B cell (primary cell): ENCODE data around the gene PKNOX2. TPM values are rescaled to one million over a fixed set of nuclear protein-coding genes. Genes with fewer than 3 reads are reported as not detected.

ENCODE experiments used
- ATAC-seq: fragments of 200-7000 bp; cut with Tn5 transposase; one replicate; pipeline ENCODE4 v1.10.0; 2021; ENCODE audit warnings: low read depth, mild to moderate bottlenecking, moderate number of reproducible peaks, moderate library complexity
- CTCF ChIA-PET: fragments of 350-600 bp; sonication (Branson Sonifier 250); formaldehyde crosslinking; loops from one replicate; lab custom pipeline; 2021; ENCODE audit warnings: antibody characterized with exemption, inconsistent platforms; lab: Charles Lee
- POLR2A ChIA-PET: fragments of 350-600 bp; sonication (Branson Sonifier 250); formaldehyde crosslinking; loops from one replicate; lab custom pipeline; 2021; ENCODE audit warnings: antibody characterized with exemption; lab: Charles Lee
- DNase-seq: peaks from one replicate; pipeline ENCODE4 v3.0.0; 2013
- H2AFZ ChIP-seq: 2 replicates; pipeline ENCODE4 v1.6.1; 2012; ENCODE audit warnings: mild to moderate bottlenecking, low read depth, low read length; ENCODE audit not compliant: insufficient read depth, poor library complexity, severe bottlenecking
- H3K27ac ChIP-seq, 2 donors: 1 replicate in 1 of 2; 2 replicates in 1 of 2; pipeline ENCODE4 v1.5.1; 2012 to 2013; ENCODE audit warnings: low read length in 2 of 2, mild to moderate bottlenecking in 2 of 2, moderate library complexity in 1 of 2
- H3K27me3 ChIP-seq, 4 experiments: fragments of 200-600 bp in 1 of 4; sonication (generic) in 1 of 4; replicated peaks in 1 of 4; 1 replicate in 2 of 4; 2 replicates in 2 of 4; pipeline versions ENCODE4 v1.6.1 to v1.7.0; 2013 to 2016; ENCODE audit warnings: low read length in 3 of 4, mild to moderate bottlenecking in 2 of 4, mixed read lengths in 1 of 4, moderate library complexity in 1 of 4; ENCODE audit not compliant: insufficient read depth in 4 of 4, control insufficient read depth in 3 of 4; ENCODE audit errors: control extremely low read depth in 1 of 4
- H3K36me3 ChIP-seq, 2 experiments: replicated peaks in 1 of 2; 1 replicate in 1 of 2; 2 replicates in 1 of 2; pipeline versions ENCODE4 v1.6.1 to v1.7.1; 2013; ENCODE audit warnings: low read length in 1 of 2; ENCODE audit not compliant: insufficient read depth in 2 of 2, control insufficient read depth in 1 of 2; ENCODE audit errors: control extremely low read depth in 1 of 2, extremely low read depth in 1 of 2
- H3K4me1 ChIP-seq, 2 donors: fragments of 200-600 bp in 1 of 2; sonication (generic) in 1 of 2; 1 replicate in 1 of 2; 2 replicates in 1 of 2; pipeline versions ENCODE4 v1.5.1 to v1.6.1; 2013 to 2017; ENCODE audit warnings: low read length in 2 of 2; ENCODE audit not compliant: control insufficient read depth in 2 of 2, insufficient read depth in 2 of 2
- H3K4me2 ChIP-seq: replicated peaks from 2 replicates; pipeline ENCODE3; 2012; ENCODE audit warnings: mild to moderate bottlenecking, low read depth, low read length; ENCODE audit not compliant: poor library complexity, severe bottlenecking
- H3K4me3 ChIP-seq, 5 experiments: fragments of 200-600 bp in 1 of 5; sonication (generic) in 1 of 5; 1 replicate in 3 of 5; 2 replicates in 2 of 5; pipeline versions ENCODE4 v1.5.1 to v1.7.0; 2011 to 2016; ENCODE audit warnings: low read length in 4 of 5, mild to moderate bottlenecking in 4 of 5, low read depth in 2 of 5, control low read depth in 1 of 5, moderate library complexity in 1 of 5; ENCODE audit not compliant: insufficient read depth in 1 of 5; ENCODE audit errors: control extremely low read depth in 1 of 5, extremely low read depth in 1 of 5
- H3K79me2 ChIP-seq: fragments of 200-600 bp; sonication (generic); one replicate; pipeline ENCODE4 v1.6.0; 2016; ENCODE audit warnings: low read length; ENCODE audit not compliant: control insufficient read depth, insufficient read depth
- H3K9ac ChIP-seq: fragments of 200-600 bp; sonication (generic); 2 replicates; pipeline ENCODE4 v1.6.1; 2017; ENCODE audit warnings: mild to moderate bottlenecking, low read length, moderate library complexity
- H3K9me3 ChIP-seq, 3 donors: one replicate each; pipeline versions ENCODE4 v1.6.1 to v1.7.1; 2013; ENCODE audit warnings: low read length in 2 of 3; ENCODE audit not compliant: control insufficient read depth in 2 of 3, insufficient read depth in 1 of 3; ENCODE audit errors: control extremely low read depth in 1 of 3
- H4K20me1 ChIP-seq: 2 replicates; pipeline ENCODE4 v1.6.0; 2012; ENCODE audit warnings: mild to moderate bottlenecking, low read length; ENCODE audit not compliant: insufficient read depth, control insufficient read depth, poor library complexity, severe bottlenecking
- H3K27ac Mint-ChIP-seq: one replicate; pipeline ENCODE4 v1.8.0; 2021; ENCODE audit warnings: mixed read lengths
- H3K27me3 Mint-ChIP-seq: one replicate; pipeline ENCODE4 v1.8.0; 2021; ENCODE audit warnings: mixed read lengths
- H3K4me1 Mint-ChIP-seq: one replicate; pipeline ENCODE4 v1.8.0; 2021; ENCODE audit warnings: mixed read lengths
- H3K4me3 Mint-ChIP-seq: one replicate; pipeline ENCODE4 v1.8.0; 2021; ENCODE audit warnings: mixed read lengths
- H3K9me3 Mint-ChIP-seq: one replicate; pipeline ENCODE4 v1.8.0; 2022; ENCODE audit warnings: mixed read lengths; ENCODE audit not compliant: insufficient read depth
- EZH2 ChIP-seq: IDR thresholded peaks from 2 replicates; pipeline ENCODE4 v1.6.1; 2012; ENCODE audit warnings: borderline replicate concordance, low read depth, mild to moderate bottlenecking, moderate library complexity, low read length; ENCODE audit not compliant: insufficient read depth, poor library complexity, severe bottlenecking
- WGBS: methylation state at CpG from one replicate; pipeline ENCODE4 v1.1.5; 2013; ENCODE audit warnings: missing lambda C conversion rate; ENCODE audit not compliant: insufficient coverage; 5-methylcytosine and 5-hydroxymethylcytosine counted together
- intact Hi-C: fragments of 100-400 bp; cut with micrococcal nuclease; formaldehyde crosslinking; loops from one replicate; pipeline ENCODE4 v1.10.0; 2022
- polyA plus RNA-seq: library from polyadenylated mRNA; depleted of rRNA; stranded (reverse); fragments of >200 nt; gene quantifications from 2 replicates; pipeline ENCODE4 v1.2.3, GENCODE V29; 2012
- total RNA-seq, 2 donors: library from RNA; stranded (reverse); fragments of 120-200 nt in 1 of 2; gene quantifications; 1 replicate in 1 of 2; 2 replicates in 1 of 2; pipeline versions ENCODE4 v1.2.3 to v1.2.4, GENCODE V29; 2013 to 2022
- TF ChIP-seq, protein P1 (sequence below): fragments of 200-600 bp; IDR thresholded peaks from one replicate; pipeline ENCODE4 v1.8.0; 2022; ENCODE audit warnings: antibody characterized with exemption, mild to moderate bottlenecking

The PKNOX2 gene
- total and polyA plus RNA-seq, 2 donors (not counting 1 experiment from before 2014, with no cell fraction given) = not detected

DNA sequence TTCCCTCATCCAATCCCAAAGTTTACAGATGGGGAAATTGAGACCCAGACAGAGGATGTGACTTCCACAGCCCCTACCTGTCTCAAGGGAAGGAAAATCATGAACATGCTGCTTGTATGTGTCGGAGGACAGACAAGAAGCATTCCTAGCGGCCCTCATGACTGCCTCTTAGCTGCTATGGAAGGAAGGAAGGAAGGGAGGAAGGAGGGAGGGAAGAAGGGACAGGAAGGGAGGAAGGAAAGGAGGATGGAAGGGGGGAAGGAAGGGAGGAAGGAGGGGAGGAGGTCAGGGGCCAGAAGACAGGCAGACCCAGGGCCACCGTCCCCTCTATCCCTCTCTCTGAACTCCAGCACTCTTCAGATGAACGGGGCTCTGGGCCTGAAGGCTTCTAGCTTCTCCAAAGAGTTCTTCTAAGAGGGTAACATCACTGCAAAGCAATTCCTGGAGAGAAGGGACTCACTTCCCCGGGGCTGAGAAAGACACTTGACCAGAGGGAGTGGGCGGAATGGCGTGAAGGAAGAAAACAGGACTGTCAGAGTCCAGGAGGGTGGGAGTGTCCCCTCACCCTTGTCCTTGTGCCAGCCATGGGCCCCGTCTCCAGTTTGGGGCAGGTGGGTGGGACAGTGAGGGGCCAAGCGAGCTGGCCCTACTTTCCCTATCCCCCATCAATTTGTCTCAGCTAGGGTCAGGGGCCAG is 182.2 kb downstream of the PKNOX2 start:
- peaks cover 0 to 4% of the 10 kb centered on the region in 2 donors for H3K4me1 ChIP-seq
- TF ChIP-seq, protein P1, sequence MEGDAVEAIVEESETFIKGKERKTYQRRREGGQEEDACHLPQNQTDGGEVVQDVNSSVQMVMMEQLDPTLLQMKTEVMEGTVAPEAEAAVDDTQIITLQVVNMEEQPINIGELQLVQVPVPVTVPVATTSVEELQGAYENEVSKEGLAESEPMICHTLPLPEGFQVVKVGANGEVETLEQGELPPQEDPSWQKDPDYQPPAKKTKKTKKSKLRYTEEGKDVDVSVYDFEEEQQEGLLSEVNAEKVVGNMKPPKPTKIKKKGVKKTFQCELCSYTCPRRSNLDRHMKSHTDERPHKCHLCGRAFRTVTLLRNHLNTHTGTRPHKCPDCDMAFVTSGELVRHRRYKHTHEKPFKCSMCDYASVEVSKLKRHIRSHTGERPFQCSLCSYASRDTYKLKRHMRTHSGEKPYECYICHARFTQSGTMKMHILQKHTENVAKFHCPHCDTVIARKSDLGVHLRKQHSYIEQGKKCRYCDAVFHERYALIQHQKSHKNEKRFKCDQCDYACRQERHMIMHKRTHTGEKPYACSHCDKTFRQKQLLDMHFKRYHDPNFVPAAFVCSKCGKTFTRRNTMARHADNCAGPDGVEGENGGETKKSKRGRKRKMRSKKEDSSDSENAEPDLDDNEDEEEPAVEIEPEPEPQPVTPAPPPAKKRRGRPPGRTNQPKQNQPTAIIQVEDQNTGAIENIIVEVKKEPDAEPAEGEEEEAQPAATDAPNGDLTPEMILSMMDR = no peak
- no peak for TF ChIP-seq EZH2
- no peak overlapping the region for H3K4me3 ChIP-seq
- Mint-ChIP-seq H3K27ac (no peak overlapping the region), H3K4me1 (no peaks in the 10 kb centered on the region), H3K9me3 (no peaks in the 10 kb centered on the region), H3K4me3 (no peak overlapping the region), H3K27me3 (peaks cover 18% of the 10 kb centered on the region)
- H3K79me2 ChIP-seq = no peaks in the 10 kb centered on the region
- no peak overlapping the region for H2AFZ ChIP-seq
- no peak for ATAC-seq
- H3K27ac ChIP-seq = no peak overlapping the region
- no peaks in the 10 kb centered on the region for H4K20me1 ChIP-seq
- H3K36me3 ChIP-seq = no peaks in the 10 kb centered on the region
- H3K9ac ChIP-seq = no peak overlapping the region
- ChIA-PET POLR2A (no interaction called here), CTCF (interaction anchor here (0.7 to 1.9 kb wide), 9 partner anchors 10 to 388 kb away, joined by 3 to 10 read pairs (median 3); no protein-coding TSS in a partner anchor)
- no peaks in the 10 kb centered on the region for H3K9me3 ChIP-seq
- H3K27me3 ChIP-seq = peaks cover 0 to 7% (median 0%) of the 10 kb centered on the region in 4 experiments
- intact Hi-C loops = loop anchor here (5.0 kb wide), 1 partner anchor 204 kb away; no protein-coding TSS in a partner anchor
- no peak overlapping the region for H3K4me2 ChIP-seq
- no peak for DNase-seq
- WGBS = 84% methylated on average over 9 of the region's 9 CpGs

DNA sequence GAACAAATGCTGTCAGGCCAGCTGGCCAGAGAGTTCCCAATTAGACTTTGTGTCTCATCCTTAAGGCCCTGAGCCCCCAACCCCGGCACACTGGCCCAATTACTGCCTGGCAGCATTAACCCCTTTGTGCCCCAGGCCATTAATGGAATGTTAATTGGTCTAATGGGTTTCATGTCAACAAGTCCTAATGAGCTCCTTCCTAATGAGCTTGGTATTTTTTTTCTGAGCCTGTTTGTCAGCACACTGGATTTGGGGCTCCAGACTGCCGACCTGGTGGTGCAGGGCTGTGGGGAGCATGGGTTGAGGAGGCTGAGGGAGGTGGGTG is 182.7 kb downstream of the PKNOX2 start:
- no peaks in the 10 kb centered on the region for H4K20me1 ChIP-seq
- no peak overlapping the region for H3K4me3 ChIP-seq
- Mint-ChIP-seq H3K27me3 (peaks cover 23% of the 10 kb centered on the region), H3K9me3 (no peaks in the 10 kb centered on the region), H3K27ac (no peak overlapping the region), H3K4me3 (no peak overlapping the region), H3K4me1 (no peaks in the 10 kb centered on the region)
- DNase-seq = no peak
- 67% methylated on average over 1 of the region's 2 CpGs for WGBS
- H3K4me1 ChIP-seq = peaks cover 0 to 4% of the 10 kb centered on the region in 2 donors
- H3K27me3 ChIP-seq = peaks cover 0 to 7% (median 0%) of the 10 kb centered on the region in 4 experiments
- H3K9me3 ChIP-seq = no peaks in the 10 kb centered on the region
- no peaks in the 10 kb centered on the region for H3K36me3 ChIP-seq
- no peak overlapping the region for H3K4me2 ChIP-seq
- no peak overlapping the region for H3K9ac ChIP-seq
- ATAC-seq = no peak
- H2AFZ ChIP-seq = no peak overlapping the region
- H3K79me2 ChIP-seq = no peaks in the 10 kb centered on the region
- no peak for TF ChIP-seq EZH2
- TF ChIP-seq, protein P1 = no peak
- intact Hi-C loops = loop anchor here (5.0 kb wide), 1 partner anchor 205 kb away; no protein-coding TSS in a partner anchor
- ChIA-PET POLR2A (no interaction called here), CTCF (interaction anchor here (0.8 to 1.9 kb wide), 5 partner anchors 9 to 256 kb away, joined by 3 to 10 read pairs (median 3); no protein-coding TSS in a partner anchor)
- H3K27ac ChIP-seq = no peak overlapping the region
